T-helper 1 cell (primary cell): ENCODE data around the gene USP34.

Experiments
- DNase-seq, 5 donors: peaks; one replicate each; pipeline ENCODE4 v3.0.0-alpha.2; 2012 to 2020

The USP34 gene

GRCh38 chr2:61371027-61371426 lies 99.9 kb downstream of the USP34 start:
- no peak for DNase-seq

GRCh38 chr2:61368687-61369665 lies 101.9 kb downstream of the USP34 start:
- DNase-seq = peak in 1 of 5 donors; percentile 26

- no peak for DNase-seq
Observed at GRCh38 chr2:61367177-61367576, 103.7 kb downstream of the USP34 start.

GRCh38 chr2:61363580-61363979 lies 107.3 kb downstream of the USP34 start:
- DNase-seq = no peak

- no peak for DNase-seq
Observed at GRCh38 chr2:61362873-61363272, 108.0 kb downstream of the USP34 start.

GRCh38 chr2:61361068-61361467 lies 109.8 kb downstream of the USP34 start:
- DNase-seq = no peak

GRCh38 chr2:61359058-61359457 lies 111.8 kb downstream of the USP34 start:
- no peak for DNase-seq

- DNase-seq = no peak
Observed at GRCh38 chr2:61357681-61358080, 113.2 kb downstream of the USP34 start.

- DNase-seq = no peak
Observed at GRCh38 chr2:61356958-61357350, 113.9 kb downstream of the USP34 start.

GRCh38 chr2:61356261-61356957 lies 114.5 kb downstream of the USP34 start:
- DNase-seq = peak in 1 of 5 donors; percentile 13

- no peak for DNase-seq
Observed at GRCh38 chr2:61354543-61355197, 116.2 kb downstream of the USP34 start.

- no peak for DNase-seq
Observed at GRCh38 chr2:61353909-61354308, 117.0 kb downstream of the USP34 start.

- DNase-seq = no peak
Observed at GRCh38 chr2:61350777-61351176, 120.1 kb downstream of the USP34 start.

GRCh38 chr2:61343141-61343540 lies 127.7 kb downstream of the USP34 start:
- no peak for DNase-seq

- DNase-seq = no peak
Observed at GRCh38 chr2:61340242-61340641, 130.6 kb downstream of the USP34 start.

- DNase-seq = no peak
Observed at GRCh38 chr2:61338447-61338846, 132.4 kb downstream of the USP34 start.

- DNase-seq = no peak
Observed at GRCh38 chr2:61335187-61335586, 135.7 kb downstream of the USP34 start.

GRCh38 chr2:61334466-61334865 lies 136.4 kb downstream of the USP34 start:
- no peak for DNase-seq

GRCh38 chr2:61328707-61329251 lies 142.1 kb downstream of the USP34 start:
- peak in 1 of 5 donors; percentile 56 for DNase-seq

GRCh38 chr2:61327173-61327572 lies 143.7 kb downstream of the USP34 start:
- DNase-seq = peak in 1 of 5 donors; percentile 27

GRCh38 chr2:61326423-61326822 lies 144.5 kb downstream of the USP34 start:
- DNase-seq = no peak

GRCh38 chr2:61320181-61320580 lies 150.7 kb downstream of the USP34 start:
- no peak for DNase-seq

- no peak for DNase-seq
Observed at GRCh38 chr2:61318553-61318952, 152.3 kb downstream of the USP34 start.
